MM.1S (cell line): ENCODE data around the gene SLFN5.

Experiments used
- DNase-seq: peaks from one replicate; pipeline ENCODE4 v3.0.0-alpha.2; 2015
- H2AFZ ChIP-seq: fragments of 300-600 bp; sonication (generic); 2 replicates; pipeline ENCODE4 v1.6.0; 2016; ENCODE audit warnings: antibody characterized with exemption, low read length
- H3F3A ChIP-seq: fragments of 300-600 bp; sonication (generic); 2 replicates; pipeline ENCODE4 v1.6.1; 2016; ENCODE audit warnings: mild to moderate bottlenecking, antibody characterized with exemption, low read length, moderate library complexity, mixed read lengths; ENCODE audit not compliant: insufficient read depth
- H3K27ac ChIP-seq: fragments of 300-600 bp; sonication (generic); 2 replicates; pipeline ENCODE4 v1.5.1; 2016; ENCODE audit warnings: mild to moderate bottlenecking, low read length
- H3K27me3 ChIP-seq: fragments of 300-600 bp; sonication (generic); replicated peaks from 2 replicates; pipeline ENCODE4 v1.6.0; 2016; ENCODE audit warnings: low read length; ENCODE audit not compliant: insufficient read depth
- H3K36me3 ChIP-seq: fragments of 300-600 bp; sonication (generic); replicated peaks from 2 replicates; pipeline ENCODE4 v1.6.1; 2016; ENCODE audit warnings: mild to moderate bottlenecking, low read length, mixed read lengths; ENCODE audit not compliant: insufficient read depth
- H3K4me1 ChIP-seq: fragments of 300-600 bp; sonication (generic); 2 replicates; pipeline ENCODE4 v1.6.1; 2016; ENCODE audit warnings: low read length, mixed read lengths
- H3K4me2 ChIP-seq: fragments of 300-600 bp; sonication (generic); 2 replicates; pipeline ENCODE4 v1.6.0; 2016; ENCODE audit warnings: low read depth, low read length
- H3K4me3 ChIP-seq: fragments of 300-600 bp; sonication (generic); 2 replicates; pipeline ENCODE4 v1.5.1; 2016; ENCODE audit warnings: low read length, mixed read lengths
- H3K79me2 ChIP-seq: fragments of 300-600 bp; sonication (generic); 2 replicates; pipeline ENCODE4 v1.6.1; 2016; ENCODE audit warnings: mixed run types, low read length, mixed read lengths
- H3K9ac ChIP-seq: fragments of 300-600 bp; sonication (generic); 2 replicates; pipeline ENCODE4 v1.6.1; 2016; ENCODE audit warnings: low read length, mixed read lengths
- H3K9me2 ChIP-seq: fragments of 300-600 bp; sonication (generic); replicated peaks from 2 replicates; pipeline ENCODE4 v1.6.1; 2016; ENCODE audit warnings: mild to moderate bottlenecking, low read length, mixed read lengths; ENCODE audit not compliant: insufficient read depth
- H3K9me3 ChIP-seq: fragments of 300-600 bp; sonication (generic); replicated peaks from 2 replicates; pipeline ENCODE4 v1.6.1; 2016; ENCODE audit warnings: mild to moderate bottlenecking, low read length, mixed read lengths; ENCODE audit not compliant: insufficient read depth
- H4K20me1 ChIP-seq: fragments of 300-600 bp; sonication (generic); 2 replicates; pipeline ENCODE4 v1.6.1; 2016; ENCODE audit warnings: mild to moderate bottlenecking, low read length, moderate library complexity, mixed read lengths; ENCODE audit not compliant: insufficient read depth
- CTCF ChIP-seq: fragments of 300-600 bp; sonication (generic); IDR thresholded peaks from 2 replicates; pipeline ENCODE4 v1.5.1; 2016; ENCODE audit warnings: antibody characterized with exemption, low read length, mixed read lengths
- EZH2 ChIP-seq: fragments of 300-600 bp; sonication (generic); optimal IDR thresholded peaks from 2 replicates; pipeline ENCODE3; 2017; ENCODE audit warnings: low read depth, mild to moderate bottlenecking, antibody characterized with exemption, low read length, mixed read lengths
- EZH2phosphoT487 ChIP-seq: fragments of 300-600 bp; sonication (generic); IDR thresholded peaks from 2 replicates; pipeline ENCODE4 v1.6.1; 2018; ENCODE audit warnings: antibody characterized with exemption, low read length

SLFN5 gene

GRCh38 chr17:35245196-35245486 lies 2.3 kb downstream of the SLFN5 start:
- no peak for DNase-seq
- H3K4me3 ChIP-seq: peak overlapping the region; percentile 76; the same call in 1 of the 2 replicates
- TF ChIP-seq EZH2phosphoT487 (no peak), CTCF (no peak), EZH2 (no peak)
- H3K79me2 ChIP-seq: no peaks in the 10 kb centered on the region
- no peaks in the 10 kb centered on the region for H3K36me3 ChIP-seq
- H3K4me2 ChIP-seq: peak overlapping the region; percentile 94
- H3K27ac ChIP-seq: no peak overlapping the region
- no peaks in the 10 kb centered on the region for H3K9me2 ChIP-seq
- H3K4me1 ChIP-seq: peaks cover 12% of the 10 kb centered on the region
- H3K9ac ChIP-seq: no peak overlapping the region
- no peak overlapping the region for H2AFZ ChIP-seq
- H4K20me1 ChIP-seq: no peaks in the 10 kb centered on the region
- peaks cover 37% of the 10 kb centered on the region for H3F3A ChIP-seq
- H3K27me3 ChIP-seq: no peaks in the 10 kb centered on the region
- H3K9me3 ChIP-seq: no peaks in the 10 kb centered on the region

- no peak for DNase-seq
- no peak overlapping the region for H3K9ac ChIP-seq
- H3K9me3 ChIP-seq: no peaks in the 10 kb centered on the region
- no peaks in the 10 kb centered on the region for H3K9me2 ChIP-seq
- H3F3A ChIP-seq: no peaks in the 10 kb centered on the region
- no peak overlapping the region for H2AFZ ChIP-seq
- H4K20me1 ChIP-seq: no peaks in the 10 kb centered on the region
- no peaks in the 10 kb centered on the region for H3K4me1 ChIP-seq
- no peaks in the 10 kb centered on the region for H3K36me3 ChIP-seq
- no peak overlapping the region for H3K4me2 ChIP-seq
- TF ChIP-seq EZH2: no peak
- no peak for TF ChIP-seq EZH2phosphoT487
- TF ChIP-seq CTCF: no peak
- H3K4me3 ChIP-seq: no peak overlapping the region
- H3K27me3 ChIP-seq: no peaks in the 10 kb centered on the region
- H3K27ac ChIP-seq: no peak overlapping the region
- H3K79me2 ChIP-seq: no peaks in the 10 kb centered on the region
Measured at GRCh38 chr17:35252651-35253050, 9.8 kb downstream of the SLFN5 start.

GRCh38 chr17:35254107-35254773 lies 11.4 kb downstream of the SLFN5 start:
- Histone ChIP-seq H3K9me3 (no peaks in the 10 kb centered on the region), H3K4me2 (no peak overlapping the region), H3K9me2 (no peaks in the 10 kb centered on the region), H3K4me3 (no peak overlapping the region), H2AFZ (no peak overlapping the region), H3K9ac (no peak overlapping the region), H3K27me3 (no peaks in the 10 kb centered on the region), H3F3A (no peaks in the 10 kb centered on the region), H3K79me2 (no peaks in the 10 kb centered on the region), H3K27ac (no peak overlapping the region), H3K4me1 (no peaks in the 10 kb centered on the region), H3K36me3 (no peaks in the 10 kb centered on the region), H4K20me1 (no peaks in the 10 kb centered on the region)
- TF ChIP-seq EZH2: no peak
- TF ChIP-seq EZH2phosphoT487: no peak
- TF ChIP-seq CTCF: no peak
- DNase-seq: no peak
